OCI-M1 (cell line): ENCODE measurements around the gene PPP1R3C.

Experiments used
- DNase-seq: peaks from one replicate; lab custom pipeline; 2025; lab: John Stamatoyannopoulos, UW

Gene PPP1R3C

DNA sequence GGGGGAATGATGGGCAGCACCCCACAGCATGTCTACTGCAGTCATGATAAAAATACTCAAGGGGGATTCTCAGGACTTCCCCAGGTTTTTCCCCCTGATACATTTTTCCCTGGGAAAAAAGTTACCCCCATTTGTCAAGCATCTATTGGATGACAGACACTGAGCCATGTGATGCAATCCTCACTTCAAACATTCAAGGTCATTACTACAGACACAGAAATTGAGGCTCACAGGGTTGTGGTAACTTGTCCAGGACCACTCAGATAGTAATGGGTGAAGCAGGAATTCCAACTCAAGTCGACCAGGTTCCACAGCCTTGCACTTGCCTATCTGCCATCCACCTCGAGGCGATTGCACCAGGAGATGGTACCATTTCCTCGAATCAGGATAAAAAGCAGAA lies 31.7 kb downstream of the PPP1R3C start:
- DNase-seq = peak; percentile 78

DNA sequence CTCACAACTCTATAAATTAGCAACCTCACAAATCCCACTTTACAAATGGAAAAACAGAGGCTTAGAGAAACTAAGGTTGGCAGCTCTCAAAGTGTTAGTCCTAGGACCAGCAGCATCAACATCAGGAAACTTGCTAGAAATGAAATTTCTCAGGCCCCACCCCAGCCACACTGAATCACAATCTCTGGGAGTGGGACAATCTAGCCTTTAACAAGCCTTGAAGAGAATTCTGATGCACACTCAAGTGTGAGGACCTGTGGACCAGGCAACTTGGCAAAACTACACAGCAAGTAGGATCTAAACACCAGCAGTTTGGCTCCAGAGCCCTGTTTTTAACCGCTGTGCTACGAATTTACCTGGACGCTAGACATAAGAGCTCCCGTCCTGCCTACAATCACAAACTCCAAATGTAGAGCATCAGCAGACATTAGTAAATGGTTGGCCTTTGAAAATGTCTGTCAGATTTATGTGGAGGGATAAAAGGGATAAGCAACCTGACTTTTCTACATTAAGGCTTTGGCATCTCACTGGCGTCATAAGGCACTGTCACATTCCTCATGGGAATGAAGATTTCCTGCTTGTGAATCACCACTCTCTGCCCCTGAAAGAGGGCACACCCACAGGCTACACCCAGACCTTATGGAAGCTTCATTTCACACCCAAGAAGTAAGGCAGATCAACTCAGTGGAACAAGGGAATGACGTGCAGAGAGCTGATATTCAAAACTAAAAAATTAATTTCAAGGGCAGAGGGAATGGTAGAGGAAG lies 34.5 kb downstream of the PPP1R3C start:
- no peak for DNase-seq

DNA sequence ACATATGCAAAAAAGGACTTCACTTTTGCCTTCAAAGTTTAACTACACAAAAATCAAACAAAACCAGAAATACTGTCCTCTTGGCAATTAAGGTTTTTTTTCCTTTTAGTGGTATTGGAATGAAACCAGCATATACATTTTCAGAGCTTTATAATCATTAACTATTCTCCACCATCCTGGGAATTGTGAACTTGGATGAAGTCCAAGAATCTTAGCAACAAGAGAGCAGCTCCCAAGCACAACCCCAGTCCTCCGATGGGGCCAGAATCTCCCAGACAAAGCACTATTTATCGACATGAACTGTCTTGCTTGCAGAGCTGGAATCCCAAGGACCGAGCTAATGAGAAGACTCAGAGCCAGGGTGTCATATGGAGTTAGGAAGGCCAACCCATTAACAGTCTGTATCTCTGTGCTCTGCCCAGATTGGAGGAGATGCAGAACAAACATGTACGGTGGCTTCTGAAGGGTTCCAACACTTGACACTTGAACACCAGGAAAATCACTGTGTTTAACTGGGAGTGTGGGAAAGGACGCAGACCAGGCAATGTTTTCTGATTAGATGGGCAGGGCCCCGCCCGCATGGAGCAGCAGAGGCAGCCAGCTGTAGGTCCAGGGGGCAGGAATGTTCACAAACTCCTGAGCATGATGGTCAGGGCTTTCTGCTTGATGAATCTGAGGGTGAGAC lies 35.5 kb downstream of the PPP1R3C start:
- no peak for DNase-seq

GRCh38 chr10:91596825-91597196 lies 36.1 kb downstream of the PPP1R3C start:
- DNase-seq = no peak

DNA sequence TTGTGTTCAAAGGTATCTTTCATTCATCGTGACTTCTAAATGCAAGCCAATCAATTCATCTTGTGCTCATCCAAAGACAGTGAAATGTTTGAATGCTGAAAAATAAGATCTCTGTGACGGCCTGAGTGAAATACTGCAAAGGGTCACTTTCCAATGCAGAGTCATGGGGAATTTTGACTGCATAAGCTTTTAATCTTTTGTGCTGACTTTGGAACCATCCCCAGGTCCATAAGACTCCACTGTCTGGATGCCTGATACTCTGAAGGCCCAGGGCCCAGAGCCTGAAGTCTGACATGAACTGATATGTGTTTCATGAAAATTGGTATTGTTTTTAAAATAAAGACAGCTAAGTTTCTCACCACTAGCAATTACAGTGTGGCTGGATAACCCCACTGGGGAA lies 39.0 kb downstream of the PPP1R3C start:
- no peak for DNase-seq

GRCh38 chr10:91593366-91593765 lies 39.5 kb downstream of the PPP1R3C start:
- no peak for DNase-seq

GRCh38 chr10:91592266-91592975 lies 40.5 kb downstream of the PPP1R3C start:
- DNase-seq = no peak

DNA sequence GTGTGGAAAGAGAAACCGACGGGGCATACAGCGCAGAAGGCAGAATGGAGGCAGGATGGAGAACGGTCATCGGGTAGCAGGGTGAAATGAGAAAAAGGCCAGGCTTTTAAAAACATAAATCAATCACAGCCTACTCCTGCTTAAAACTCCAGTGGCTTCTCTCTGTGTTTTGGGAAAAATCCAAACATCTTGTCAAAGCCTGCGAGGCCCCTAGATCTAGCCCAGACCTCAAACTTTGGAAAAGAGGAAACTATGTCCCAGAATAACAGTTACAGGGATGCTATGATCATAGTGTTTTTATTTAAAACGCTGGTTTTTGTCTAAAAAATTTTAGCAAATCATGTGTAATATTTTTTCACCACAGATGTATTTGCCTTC lies 41.1 kb downstream of the PPP1R3C start:
- DNase-seq = no peak

GRCh38 chr10:91590904-91591796 lies 41.7 kb downstream of the PPP1R3C start:
- DNase-seq = no peak

- no peak for DNase-seq
Observed at GRCh38 chr10:91590142-91590903, 42.5 kb downstream of the PPP1R3C start.

DNA sequence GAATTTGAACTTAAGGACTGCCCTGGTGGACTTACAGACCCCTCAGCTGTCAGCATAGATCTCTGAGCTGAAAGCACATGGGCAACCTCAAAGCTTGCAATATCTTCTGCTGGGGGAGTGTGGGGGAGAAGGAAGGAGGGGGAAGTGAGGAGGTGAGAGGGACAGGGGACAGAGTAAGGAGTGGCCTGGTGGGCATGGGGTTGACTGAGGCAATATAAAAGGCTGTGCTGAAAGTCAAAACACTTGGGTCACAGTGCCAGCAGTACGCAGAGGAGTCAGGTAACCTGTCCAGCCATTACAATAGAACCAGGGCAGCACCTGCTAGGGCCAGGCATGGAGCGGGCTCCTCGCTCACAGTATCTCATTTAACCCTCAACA lies 43.2 kb downstream of the PPP1R3C start:
- DNase-seq = no peak

DNA sequence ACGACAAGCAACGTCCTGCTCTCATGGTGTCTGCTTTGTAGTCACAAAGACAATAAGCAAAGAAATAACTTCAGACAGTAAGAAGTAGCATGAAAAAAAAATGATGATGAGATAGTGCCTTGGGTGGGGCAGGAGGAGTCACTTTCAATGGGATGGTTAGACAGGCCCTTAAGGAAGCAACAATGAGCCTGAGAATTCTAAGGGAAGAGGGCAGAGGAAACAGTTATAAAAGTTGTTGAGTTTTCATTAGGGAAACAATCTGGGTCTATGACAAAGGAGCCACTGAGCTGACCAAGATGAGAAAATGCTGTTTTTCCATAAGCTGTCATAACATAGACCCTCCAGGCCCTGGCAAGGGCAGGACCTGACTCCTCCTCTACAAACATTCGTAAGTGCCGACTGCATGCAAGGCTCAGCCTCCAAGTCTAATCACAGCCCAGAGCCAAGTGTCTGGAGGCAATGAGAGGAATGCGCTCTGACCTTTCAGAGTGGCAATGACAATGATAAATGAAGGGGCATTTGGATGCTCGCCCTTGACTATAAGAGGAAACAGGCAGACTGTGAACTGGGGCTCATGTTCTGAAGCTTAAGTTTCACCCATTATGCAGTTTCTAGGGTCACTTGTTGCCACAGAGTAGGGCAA lies 43.7 kb downstream of the PPP1R3C start:
- no peak for DNase-seq

DNA sequence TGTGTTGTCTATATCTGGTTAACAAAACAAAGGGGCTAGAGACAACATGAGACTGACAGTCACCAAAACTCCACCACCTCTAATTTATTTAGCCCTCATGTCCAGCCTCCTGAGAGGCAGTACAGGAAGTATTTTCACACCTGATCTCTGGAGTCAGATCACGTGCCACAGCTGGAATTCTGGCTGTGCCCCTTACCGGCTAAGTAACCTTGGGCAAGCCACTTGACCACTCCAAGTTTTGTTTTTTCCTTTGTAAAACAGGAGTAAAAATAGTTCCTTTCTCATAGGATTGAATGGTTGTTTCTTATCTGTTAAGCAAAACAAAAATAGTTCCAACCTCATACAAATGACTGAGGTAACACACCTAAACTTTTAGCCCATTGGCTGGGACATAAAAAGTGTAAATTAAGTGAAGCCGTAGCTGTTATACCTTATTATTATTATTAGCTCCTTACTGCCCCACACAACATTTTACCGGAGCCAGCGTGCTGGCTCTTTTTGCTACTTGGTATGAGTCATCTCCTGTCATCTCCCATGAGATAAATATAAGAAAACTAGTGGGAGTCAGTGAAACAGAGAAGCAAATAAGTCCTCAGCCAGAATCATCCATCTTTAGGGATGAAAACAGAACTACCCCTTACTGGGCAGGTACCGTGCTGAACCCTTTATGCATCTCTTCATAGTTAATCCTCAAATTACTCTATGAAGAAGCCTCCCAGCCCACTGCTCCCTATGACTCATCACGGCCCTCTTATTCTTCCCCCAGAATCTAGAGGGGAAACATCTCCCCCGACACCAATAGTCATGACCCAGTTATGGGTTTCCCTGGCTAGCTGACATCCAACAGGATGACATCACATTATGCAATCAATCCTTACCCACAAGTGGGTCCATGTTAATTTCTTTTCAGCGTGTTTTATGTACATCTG lies 44.9 kb downstream of the PPP1R3C start:
- peak; percentile 60 for DNase-seq

- DNase-seq = no peak
Observed at GRCh38 chr10:91582153-91582554, 50.7 kb downstream of the PPP1R3C start.

GRCh38 chr10:91579329-91579985 lies 53.4 kb downstream of the PPP1R3C start:
- peak; percentile 81 for DNase-seq
